GM19328 (cell line): Measurements from ENCODE around the gene HNF4A.

Experiments used
- ATAC-seq: cut with Tn5 transposase; IDR thresholded peaks from one replicate; pipeline ENCODE4 v1.9.1; 2021; ENCODE audit warnings: mild to moderate bottlenecking, moderate library complexity; ENCODE audit not compliant: unreplicated experiment

Gene HNF4A

DNA sequence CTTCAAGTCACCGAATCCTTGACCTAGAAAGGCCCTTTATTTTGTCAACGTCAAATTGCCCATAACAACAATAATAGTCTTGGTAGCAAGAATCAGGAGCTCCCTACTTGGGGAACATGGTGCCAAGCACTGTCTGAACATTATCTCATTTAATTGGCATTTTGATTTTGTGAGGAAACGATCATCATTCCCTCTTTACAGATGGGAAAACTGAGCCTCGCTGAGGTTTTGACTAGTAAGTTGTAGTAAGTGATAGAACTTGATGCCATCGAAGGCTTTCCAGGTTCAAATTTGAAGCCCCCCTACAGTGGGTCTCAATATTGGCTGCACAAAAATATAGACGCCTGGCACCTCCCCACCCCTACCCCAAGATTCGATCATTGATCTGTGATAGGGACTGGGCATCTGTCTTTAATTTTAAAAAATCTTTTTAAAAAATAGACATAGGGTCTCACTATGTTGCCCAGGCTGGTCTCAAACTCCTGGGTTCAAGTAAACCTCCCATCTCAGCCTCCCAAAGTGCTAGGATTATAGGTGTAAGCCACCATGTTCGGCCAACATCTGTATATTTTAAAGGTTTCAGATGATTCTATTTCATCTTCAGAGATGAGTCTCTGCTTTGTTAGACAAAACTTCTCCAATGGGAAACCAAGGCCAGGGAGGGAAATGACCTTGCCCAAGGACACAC is 36.7 kb downstream of the HNF4A start:
- ATAC-seq, result no peak

DNA sequence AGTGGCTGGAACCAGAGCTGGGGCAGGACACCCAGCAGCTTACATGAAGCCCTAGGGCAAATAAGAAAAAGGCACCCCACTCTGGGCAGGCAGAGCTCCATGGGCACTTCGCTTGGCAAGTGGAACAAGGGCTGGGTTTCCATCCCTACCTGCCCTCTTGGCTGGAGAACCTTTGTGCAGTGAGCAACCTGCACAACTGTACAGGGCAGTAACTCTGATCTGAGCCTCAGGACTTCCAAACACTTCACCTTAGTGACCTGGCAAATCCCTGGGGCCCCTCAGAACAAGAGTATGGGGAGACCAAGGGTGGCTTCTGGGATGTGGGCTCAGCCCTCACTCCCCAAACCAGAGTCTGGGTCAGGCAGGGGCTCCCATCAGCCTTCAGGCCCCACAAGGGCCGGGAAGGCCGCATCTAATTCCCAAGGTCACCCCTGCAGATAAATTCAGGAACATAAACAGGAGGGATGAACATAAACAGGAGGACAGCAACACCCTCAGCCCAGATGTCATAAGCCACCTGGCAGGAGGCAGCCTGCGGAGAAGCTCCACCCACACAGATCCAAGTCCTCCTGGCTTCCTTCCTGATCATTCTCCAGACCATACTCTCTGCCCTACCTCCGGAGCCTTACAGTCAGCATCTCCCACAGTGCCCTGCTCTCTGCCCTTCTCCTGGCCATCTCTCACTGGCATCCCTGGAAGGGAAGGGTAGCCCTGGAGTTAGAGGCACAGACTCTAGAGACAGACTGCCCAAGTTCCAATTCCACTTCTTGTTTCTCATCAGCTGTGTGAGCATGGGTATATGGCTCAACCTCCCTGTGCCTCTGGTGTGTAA is 37.5 kb downstream of the HNF4A start:
- ATAC-seq, result no peak

DNA sequence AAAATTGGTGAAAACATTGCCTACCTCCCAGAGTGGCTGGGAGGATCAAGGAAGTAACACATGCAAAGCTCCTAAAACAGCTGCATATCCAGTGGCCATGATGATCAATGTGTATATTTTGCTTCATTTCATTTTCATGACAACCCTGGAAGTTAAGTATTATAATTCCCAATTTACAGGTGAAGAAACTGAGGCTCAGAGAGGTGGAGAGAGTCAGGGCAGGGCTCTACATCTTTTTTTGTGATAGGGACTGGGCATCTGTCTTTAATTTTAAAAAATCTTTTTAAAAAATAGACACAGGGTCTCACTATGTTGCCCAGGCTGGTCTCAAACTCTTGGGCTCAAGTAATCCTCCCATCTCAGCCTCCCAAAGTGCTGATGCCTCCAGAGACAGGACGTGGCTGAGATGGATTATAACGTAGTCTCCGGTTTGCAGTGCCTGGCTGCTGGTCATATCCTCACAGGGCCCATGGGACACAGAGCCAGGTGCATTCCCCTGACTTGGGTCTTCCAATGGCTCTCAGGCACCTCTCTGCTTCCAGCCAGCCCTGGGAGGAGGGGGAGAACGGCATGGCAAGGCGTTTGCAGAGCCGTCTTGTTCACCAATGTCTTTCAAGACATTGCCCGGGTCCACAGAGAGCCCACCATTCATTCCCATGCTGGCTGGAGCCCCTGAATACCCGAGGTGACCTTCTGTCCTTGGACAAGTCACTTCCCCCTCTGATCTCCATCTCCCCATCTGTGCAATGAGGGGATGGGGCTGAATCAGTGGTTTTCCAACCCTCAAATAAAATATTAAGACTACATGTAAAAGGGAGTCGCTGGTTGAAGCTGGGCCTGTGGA is 38.3 kb downstream of the HNF4A start:
- no peak for ATAC-seq

DNA sequence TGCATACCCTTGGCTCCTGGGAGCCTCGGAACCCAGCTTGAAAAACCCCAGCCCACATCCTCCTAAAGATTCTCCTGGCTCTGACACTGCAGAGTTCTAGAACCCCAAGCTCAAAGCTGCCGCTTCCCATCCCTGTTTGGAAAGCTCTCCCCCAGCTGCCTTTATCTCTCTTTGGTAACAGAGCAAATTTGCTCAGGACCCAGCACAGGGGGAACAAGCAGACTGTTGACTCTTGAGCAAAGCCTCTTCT is 38.9 kb downstream of the HNF4A start:
- ATAC-seq, result no peak

DNA sequence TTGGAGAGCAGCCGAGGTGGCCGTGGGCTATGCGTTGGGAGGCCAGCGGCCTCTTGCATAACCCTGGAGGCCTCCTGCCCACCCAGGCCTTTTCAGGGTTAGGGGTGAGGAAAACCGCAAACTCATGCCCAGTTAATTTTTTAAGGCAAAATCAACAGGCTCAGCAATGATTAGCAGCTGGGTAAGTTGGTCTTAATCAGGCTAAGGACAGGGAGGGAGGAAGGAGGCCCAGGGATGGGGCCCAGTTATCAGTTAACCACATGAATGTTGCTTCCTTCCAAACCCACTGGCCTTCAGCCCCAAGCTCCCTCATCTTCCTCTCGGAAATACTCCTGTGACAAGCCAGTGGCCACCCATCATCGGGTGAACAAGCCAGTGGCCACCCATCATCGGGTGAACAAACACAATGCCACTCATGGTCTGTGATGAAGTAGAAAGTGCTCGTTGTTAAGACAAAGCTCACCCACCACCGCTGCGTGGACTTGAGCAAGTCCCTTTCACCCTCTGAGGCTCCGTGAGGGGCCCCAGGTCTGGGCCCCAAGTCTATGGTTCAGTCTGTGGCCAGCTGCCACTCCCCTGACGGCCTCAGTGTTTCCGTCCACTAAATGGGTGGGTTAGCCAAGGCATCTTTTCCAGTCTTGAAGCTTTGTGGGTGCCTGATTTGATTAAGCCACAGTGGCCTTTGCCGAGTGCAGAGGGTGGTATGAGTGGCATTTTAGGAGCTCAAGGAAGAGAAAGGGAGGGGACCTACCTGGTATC is 39.4 kb downstream of the HNF4A start:
- ATAC-seq, result no peak

DNA sequence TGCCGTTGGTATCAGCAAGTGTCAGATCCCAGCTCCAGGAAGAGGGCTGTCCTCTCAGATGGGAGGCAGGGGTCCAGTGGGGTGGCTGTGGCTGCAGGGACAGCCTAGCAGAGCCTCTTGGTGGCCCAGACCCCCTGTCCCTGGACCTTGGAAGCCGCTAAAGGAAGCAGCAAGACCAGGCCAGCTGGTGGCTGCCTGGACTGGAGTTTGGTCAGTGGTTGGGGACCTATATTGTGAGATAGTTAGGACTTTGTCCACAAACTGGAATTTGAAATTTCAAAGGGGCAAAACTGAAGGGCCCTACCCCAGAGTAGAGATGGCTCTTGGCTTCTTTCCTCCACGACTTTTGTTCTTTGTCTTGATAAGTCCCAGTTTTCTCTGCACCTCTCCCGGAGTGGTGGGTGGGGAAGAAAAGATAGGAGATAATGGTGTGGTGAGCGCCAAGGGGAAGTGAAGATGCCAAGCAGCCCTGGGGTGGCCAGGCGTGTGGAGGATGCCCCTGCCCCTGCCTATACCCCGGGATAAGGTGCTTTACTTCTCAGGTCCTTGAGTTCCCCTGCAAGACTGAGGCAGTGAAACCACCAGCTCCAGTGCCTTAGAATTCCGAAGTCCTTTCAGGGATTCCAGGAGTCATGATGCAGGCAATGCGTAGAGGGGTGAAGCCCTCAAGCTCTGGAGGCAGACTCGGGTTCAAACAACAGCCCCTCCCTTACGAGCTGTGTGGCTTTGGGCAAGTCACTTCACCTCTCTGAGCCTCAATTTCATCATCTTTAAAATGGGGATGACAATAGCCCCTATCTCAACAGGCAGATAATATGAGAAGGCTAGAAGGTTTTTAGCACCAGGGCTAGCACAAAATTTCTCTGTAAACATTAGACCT is 40.2 kb downstream of the HNF4A start:
- ATAC-seq, result no peak

DNA sequence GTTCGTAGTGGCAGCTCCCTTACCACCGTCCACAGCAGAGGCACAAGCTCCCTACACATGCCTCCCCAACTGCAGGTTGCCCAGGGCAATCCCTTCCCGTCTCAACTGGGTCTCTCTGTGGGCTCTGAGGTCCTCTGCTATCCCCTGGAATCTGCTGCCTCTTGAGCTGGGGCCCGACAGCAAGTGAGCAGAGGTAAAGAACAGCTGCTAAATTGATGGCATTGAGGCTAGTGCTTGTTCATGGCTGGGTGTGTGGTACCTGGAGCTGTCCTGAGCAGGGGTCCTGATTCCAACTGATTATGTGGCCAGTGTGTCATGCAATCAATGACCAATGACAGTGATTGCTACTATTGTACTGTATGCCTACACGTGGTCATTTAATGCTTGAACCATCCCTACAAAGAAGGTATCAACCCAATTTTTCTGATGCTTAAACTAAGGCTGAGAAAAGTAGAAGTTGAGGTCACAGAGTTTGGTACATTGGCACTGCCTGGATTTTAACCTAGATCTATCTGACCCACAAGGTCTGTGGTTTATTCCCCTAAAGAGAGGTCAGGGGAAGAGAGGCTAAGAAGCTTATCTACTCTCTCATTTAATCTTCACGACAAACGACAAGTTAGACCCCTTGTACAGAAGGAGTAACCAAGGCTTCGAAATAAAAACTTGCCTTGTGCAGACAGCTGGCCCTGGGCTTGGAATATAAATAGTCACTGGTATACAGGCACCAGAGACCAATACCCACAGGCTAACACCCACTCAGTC is 41.1 kb downstream of the HNF4A start:
- no peak for ATAC-seq

DNA sequence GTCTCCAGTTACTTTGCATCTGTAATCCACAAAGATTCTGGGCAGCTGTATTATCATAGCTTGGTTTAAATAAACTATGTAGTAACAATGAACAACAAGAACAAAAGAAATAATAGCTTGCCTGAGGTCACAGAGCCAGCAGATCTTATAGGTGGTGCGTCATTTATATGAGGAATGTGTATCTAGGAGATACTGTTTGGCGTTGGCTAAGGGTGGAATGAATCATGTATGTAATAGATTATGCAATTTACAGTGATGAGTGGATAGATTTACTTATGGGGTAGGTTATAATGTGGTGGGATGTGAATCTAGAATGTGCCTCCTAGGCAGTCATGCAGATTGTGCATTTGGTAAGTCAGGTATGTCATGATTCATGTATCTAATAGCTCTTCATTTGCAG is 42.8 kb downstream of the HNF4A start:
- no peak for ATAC-seq

DNA sequence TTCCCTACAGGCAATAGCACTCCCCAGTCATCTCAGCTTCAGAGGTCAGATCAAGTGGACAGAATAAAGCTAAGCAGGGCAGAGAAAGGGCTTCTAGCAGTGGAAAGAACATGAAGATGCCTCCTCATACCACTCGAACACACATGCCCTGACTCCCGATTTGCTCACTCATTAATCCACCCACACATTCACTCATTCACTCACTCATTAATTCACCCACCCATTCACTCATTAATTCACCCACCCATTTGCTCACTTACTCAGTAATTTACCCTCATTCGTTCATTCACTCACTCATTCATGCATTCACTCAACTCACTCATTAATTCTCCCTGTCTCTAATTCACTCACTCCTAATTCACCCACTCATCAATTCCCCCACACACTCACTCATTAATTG is 43.9 kb downstream of the HNF4A start:
- ATAC-seq, result no peak

DNA sequence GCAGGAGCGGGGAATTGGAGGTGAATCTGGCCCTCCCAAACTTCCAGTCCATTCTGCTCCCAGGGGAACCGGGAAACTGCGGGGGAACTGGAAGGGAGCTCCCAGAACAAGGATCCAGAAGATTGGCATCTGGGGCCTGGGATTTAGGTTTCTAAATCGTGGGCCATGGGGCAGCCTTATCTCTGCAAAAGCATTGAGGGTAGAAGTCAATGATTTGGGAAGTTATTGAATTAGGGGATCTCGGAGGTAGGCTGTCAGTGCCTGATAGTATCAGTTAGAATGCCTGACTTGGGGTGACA is 45.1 kb downstream of the HNF4A start:
- ATAC-seq, result no peak

DNA sequence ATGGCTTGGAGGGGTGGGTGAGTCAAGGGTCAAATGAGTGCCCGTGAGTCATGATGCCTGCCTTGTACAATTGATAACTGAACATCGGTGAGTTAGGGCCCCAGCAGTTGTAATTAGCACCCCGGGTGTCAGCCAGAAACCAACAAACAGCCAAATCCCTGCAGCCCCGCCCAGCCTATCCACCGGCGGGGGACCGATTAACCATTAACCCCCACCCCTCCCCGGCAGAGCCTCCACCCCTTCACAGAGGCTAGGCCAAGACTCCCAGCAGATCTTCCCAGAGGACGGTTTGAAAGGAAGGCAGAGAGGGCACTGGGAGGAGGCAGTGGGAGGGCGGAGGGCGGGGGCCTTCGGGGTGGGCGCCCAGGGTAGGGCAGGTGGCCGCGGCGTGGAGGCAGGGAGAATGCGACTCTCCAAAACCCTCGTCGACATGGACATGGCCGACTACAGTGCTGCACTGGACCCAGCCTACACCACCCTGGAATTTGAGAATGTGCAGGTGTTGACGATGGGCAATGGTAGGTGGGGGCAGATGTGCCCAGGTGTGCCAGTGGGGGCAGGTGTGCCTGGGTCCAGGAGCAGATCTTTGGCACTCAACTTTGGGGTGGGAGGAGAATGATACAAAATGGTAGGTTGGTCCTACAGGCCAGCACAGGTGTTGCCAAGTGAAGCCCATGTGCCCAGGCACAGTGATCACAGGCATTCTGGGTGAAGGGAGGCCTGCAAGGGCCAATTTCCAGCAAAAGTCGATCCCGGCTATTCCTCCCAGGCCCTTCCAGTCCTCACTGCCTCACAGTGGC is 45.7 kb downstream of the HNF4A start:
- ATAC-seq, result no peak

DNA sequence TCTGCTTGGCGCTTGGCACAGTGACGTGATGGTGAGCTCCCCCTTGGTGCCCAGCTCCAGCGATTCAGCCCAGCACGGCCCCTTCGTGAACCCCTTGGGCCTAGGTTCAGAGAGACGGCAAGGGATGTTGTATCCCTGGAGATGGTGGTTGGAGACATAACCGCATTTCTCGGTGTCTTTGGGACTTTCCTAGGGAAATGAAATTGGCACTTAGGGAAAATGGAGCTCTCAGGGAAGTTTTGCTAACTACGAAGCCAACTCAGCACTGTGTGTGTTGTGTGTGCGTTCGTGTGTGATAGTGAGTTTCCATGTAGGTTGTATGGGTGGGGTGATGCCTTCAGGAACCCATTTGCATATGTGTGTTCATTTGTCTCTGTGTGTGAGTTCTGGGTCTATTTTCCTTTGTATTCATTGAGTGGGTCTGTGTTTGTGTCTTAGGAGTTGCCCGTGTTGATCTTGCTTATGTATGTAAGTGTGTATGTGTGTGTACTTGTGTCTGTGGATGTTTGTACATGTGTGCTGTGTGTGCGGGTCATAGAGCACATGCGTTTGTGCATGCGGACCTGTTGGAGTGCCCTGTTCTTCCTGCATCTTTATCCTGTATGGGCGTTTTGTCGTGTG is 46.4 kb downstream of the HNF4A start:
- ATAC-seq, result no peak

DNA sequence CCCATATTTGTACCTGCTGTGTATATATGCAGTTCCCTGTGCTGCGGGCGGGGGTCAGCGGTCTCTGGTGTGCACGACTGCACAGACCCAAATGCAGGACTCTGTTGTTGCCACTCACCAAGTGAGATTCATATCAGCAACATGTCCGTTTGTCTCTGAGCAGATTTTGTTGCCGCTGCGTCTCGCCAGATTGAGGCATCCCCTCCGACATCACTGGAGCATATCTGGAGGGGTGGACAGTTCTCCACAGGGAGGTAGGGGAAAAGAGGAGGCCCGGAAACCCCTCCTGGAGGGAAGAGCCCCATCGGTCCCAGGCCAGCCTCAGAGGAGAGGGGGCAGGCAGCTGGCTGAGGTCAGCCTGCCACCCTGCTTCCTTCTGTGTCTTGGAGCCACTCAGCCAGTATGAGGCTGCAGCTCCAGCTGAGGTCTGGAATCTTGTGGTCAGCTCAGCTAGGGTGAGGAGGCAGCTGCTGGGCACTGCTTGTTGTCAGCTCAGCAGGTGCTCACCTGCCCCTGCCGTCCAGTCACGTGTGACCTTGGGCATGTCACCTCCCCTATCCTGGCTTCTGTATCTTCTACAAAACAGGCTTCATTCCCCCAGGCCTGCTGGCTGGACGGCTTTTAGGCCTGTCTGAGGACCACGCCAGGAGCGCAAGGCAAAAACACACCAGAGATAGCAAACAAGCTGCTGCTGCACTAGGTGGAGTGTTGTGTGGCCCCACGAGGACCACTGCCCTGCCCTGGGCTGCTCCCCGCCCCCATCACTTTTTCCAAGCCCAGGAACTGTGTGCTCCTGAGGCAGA is 47.1 kb downstream of the HNF4A start:
- ATAC-seq, result no peak

DNA sequence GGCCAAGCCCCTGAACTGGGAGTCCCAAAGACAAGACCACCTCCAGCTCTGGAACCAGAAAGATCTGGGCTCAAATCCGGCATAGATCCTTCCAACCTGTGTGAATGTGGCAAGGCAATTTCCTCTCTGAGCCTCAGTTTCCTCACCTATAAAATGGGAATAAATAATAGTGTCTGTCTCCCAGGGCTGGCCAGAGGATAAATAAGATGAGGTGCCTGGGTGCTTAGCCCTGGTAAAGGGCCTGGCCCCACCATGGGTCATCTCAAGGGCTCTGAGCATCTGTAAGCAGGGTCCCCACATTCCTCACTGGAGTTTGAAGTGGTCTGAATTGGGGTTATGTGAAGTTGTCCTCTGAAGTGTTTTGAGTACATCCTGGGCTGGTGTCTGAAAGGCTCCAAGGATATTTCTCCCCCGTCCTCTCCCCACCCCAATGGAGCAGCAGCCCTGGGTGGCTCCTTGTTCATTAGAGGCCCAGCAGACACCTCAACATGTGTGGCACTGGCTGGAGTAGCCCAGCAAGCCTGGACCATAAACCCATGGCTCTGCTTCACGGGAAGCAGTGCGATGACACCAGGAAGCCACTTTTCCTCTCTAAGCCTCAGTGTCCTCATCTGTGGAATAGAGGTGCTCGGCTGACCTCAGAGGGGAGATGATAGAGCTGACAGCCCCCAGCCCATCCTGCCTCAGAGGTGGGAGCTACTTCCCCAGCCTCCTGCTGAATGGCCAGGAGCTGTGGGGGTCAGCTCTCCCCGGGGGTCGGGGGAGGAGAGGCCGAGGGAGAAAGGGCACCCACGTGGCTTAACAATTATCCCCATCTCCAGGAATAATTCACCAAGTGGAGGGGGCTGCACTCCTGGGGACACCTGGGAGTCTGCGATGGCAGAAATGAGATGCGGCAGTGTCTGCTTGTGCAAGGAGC is 48.0 kb downstream of the HNF4A start:
- ATAC-seq, result no peak

DNA sequence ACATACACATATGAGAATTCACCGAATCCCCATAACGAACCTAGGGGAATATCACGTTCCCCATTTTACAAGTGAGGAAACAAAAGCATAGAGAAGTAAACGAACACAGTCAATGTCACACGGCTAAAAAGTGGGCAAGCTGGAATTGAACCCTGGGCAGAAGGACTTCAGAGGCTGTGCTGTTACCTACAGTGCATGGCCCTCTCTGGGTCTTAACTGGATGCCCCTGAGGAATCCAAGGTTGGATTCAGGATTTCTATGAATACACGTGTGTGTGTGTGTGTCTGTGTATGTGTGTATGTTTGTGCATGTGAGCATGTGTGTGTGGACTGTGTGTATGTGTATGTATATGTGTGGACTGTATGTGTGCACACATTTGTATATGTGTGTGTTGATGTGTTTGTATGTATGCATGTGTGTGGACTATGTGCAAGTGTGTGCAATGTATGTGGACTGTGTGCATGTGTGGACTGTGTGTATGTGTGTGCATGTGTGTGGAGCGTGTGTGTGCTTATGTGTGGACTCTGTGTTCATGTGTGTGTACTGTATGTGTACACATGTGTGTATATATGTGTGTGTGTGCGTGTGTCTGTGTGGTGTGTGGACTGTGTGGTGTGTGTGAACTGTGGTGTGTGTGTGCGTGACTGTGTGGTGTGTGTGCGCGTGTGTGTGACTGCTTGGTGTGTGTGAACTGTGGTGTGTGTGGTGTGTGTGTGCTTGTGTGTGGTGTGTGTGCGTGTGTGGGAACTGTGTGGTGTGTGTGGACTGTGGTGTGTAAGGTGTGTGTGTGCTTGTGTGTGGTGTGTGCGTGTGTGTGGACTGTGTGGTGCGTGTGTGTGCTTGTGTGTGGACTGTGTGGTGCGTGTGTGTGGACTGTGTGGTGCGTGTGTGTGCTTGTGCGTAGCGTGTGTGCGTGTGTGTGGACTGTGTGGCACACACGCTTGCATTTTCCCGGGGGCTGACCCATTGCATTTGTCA is 49.0 kb downstream of the HNF4A start:
- ATAC-seq, result no peak
